Measurements from ENCODE around the gene CD2BP2.
"Not testable (repeated sequence)": the region's sequence is repeated elsewhere in the genome, so short reads cannot be mapped to it uniquely, and the experiment has no call there.

The CD2BP2 gene

DNA sequence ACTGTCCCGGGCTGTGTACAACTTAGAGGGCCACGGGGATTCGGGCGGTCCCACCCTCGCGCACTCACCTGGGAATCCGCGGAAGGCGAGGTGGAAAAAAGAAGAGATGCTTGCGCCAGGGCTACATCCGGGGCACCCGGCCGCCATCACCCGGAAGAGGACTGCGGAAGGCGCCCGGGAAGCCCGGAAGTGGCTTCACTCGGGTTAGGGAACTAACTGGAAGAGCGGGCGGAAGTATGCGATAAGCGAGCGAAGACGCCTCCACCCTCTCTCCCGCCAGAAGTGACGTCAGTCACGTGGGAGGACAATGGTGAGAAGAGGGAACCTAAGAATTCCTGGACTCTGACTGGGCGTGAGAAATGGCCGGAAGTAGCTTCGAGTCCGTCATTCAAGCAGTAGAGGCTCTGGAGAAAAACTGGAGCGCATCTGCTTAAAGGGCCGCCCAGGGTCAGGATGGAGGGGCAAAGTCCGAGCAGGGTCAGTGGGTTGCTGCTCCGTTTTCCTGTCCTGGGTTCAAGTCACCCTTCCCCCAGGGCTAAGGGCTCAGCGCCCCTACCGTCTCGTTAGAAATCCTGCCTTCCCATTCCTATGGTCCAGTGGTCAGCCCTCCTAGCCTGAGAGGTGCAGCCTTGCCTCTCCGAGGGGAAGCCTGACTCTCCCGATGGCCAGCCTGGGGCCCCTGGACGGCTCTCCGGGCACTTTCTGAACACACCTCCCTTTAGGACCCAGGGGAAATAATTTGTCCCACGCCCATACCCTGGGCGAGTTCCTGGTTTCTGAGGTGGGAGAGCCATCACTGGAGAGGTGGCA, at the start of gene CD2BP2:
Gene CD2BP2, minus strand, starts transcription at position 165 of the 810 bp plus-strand sequence. CDS start 627 bp downstream, outside the sequence.
- peak; percentile 83 to 90 for DNase-seq

DNA sequence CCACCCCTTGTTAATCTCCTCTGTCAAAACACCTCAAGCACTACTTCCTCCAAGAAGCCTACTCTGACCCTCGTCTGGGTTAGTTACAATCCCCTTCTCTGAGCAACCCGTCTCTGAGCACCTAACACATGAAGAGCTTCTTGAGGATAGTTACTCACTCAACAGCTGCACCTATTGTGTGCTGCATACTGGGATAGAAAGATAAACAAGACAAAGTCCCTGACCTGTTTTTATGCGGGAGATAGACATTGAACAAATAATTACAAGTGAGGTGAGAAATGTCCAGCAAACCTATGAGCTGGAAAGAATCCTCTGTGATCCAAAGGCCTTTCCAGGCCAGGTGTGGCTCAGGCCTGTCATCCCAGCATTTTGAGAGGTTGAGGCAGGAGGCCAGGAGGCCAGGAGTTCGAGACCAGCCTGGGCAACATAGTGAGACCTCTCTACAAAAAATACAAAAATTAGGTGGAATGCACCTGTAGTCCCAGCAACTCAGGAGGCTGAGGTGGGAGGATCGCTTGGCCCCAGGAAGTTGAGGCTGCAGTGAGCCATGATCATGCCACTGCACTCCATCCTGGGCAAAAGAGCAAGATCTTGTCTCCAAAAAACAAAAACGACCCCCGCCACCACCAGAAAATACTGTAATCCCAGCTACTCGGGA, 46.8 kb upstream of the CD2BP2 start:
- no peak for DNase-seq

DNA sequence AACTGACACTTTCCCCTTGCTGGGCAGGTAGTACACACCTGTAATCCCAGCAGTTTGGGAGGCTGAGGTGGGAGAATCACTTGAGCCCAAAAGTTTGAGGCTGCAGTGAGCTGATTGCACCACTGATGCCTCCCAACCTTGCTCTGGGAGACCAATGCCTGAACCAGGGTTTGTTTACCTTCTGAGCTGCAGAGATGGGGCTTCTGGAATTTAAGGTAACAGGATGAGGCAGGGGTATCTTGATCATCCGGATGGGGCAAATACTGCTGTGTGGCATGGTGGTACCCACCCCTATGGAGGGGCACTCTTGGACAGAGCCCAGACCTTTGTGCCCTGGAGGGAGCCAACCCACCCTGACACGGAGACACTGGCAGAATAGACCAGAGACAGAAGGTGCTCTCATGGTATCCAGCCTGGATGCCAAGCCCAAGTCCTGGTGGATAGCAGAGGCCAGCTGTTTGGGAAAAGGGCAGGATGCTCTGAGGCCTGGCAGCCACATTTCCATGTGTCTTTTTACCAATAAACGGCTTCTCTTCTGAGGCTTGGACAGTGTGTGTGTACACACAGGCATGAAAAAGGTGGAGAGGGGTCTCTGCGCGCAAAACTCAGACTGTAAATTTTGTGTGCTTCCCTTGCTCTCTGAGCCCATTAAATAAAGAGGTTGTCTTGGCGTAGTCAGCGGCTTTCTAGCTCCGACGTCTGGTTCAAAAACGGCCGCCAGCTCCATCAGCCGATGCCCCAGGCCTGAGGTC, 44.5 kb upstream of the CD2BP2 start:
- no peak for DNase-seq

DNA sequence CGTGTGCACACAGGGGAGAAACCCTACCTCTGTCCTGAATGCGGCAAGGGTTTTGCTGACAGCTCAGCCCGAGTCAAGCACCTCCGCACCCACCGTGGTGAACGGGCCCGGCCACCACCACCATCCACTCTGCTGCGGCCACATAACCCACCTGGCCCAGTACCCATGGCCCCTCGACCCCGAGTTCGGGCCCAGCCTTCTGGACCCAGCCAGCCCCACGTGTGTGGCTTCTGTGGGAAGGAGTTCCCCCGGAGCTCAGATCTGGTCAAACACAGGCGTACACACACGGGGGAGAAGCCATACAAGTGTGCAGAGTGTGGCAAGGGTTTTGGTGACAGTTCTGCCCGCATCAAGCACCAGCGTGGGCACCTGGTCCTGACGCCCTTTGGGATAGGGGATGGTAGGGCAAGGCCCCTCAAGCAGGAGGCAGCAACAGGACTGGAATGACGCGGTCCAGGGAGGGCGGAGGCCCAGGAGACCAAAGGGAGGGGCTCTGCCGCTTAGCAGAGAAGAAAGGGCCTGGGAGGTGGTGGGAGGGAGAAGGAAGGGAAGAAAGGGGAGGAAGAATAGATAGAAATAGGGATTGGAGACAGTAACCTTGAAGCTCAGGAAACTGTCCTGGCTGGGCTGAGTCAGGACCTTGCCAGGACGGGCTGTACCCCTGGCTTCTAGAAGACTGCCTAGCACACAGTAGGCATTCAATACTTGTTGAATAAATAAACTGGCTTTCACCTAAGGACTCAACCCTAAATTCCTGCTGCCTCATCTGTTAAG, 43.7 kb upstream of the CD2BP2 start:
- no peak for DNase-seq

DNA sequence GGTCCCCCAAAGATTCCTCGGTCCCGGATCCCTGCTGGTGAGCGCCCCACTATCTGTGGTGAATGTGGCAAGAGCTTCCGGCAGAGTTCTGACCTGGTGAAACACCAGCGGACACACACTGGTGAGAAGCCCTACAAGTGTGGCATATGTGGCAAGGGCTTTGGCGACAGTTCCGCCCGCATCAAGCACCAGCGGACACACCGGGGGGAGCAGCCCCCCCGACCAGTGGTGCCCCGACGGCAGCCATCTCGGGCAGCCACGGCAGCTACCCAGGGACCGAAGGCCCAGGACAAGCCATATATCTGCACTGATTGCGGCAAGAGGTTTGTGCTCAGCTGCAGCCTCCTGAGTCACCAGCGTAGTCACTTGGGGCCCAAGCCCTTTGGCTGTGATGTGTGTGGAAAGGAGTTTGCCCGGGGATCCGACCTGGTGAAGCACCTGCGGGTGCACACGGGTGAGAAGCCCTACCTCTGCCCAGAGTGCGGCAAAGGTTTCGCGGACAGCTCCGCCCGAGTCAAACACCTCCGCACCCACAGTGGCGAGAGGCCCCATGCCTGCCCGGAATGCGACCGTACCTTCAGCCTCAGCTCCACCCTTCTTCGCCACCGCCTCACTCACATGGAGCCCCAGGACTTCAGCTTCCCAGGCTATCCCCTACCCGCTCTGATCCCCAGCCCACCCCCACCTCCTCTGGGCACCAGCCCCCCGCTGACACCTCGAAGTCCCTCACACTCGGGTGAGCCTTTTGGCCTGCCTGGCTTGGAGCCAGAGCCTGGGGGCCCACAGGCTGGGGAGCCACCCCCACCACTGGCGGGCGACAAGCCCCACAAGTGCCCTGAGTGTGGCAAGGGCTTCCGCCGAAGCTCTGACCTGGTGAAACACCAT, 42.9 kb upstream of the CD2BP2 start:
- no peak for DNase-seq

DNA sequence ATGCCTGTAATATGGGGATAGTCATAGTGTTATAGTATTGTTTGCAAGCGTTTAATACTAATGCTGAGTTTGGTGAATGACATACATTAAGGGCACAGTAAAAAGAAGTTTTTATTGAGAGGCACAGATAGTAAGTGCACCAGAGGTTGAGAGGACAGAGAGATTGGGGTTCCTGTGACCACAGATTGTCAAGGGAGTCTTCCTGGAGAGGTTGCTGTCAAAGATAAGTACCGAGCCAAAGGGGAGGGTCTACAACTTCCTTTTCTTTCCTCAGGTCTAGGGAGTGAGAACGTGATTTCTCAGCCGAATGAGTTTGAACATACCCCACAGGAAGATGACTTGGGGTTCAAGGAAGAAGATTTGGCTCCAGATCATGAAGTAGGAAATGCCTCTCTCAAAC, 41.9 kb upstream of the CD2BP2 start:
- no peak for DNase-seq

DNA sequence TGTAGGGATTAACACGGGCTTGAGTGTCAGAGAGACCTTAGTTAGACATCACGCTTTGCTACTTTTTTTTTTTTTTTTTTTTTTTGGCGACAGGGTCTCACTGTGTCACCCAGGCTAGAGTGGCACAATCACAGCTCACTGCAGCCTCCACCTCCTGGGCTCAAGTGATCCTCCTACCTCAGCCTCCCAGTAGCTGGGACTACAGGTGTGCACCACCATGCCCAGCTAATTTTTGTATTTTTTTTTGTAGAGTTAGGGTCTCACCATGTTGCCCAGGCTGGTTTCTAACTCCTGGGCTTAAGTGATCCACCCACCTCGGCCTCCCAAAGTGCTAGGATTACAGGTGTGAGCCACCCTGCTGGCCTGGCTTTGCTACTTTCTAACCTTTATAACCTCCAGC, 41.5 kb upstream of the CD2BP2 start:
- DNase-seq = not testable (repeated sequence)

DNA sequence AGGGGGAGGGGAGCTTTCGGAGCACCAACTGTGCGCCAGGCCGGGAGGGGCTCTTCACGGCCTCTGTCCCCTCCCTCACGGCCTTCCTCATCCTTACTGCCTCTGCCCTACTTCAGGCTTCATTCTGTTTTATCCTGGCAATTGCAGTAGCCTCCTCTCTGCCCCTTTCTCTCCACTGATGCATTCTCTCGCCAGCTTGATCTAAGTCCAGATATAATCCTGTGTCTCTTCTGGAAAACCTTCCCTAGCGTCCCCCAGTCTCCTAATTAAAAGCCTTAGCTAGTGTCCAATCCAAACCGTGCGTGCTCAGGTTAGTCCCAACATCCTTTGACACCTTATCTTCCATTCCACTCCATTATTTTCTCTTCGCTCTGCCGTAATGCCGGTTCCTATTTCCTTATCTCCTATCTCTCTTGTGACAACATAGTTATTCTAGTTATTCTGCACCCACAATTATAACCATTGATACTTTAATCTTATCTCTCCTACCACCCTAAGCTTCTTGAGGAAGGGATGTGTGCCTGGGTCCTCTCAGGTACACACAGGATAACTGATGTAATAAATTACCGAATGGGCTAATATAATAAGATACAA, 41.0 kb upstream of the CD2BP2 start:
- no peak for DNase-seq

DNA sequence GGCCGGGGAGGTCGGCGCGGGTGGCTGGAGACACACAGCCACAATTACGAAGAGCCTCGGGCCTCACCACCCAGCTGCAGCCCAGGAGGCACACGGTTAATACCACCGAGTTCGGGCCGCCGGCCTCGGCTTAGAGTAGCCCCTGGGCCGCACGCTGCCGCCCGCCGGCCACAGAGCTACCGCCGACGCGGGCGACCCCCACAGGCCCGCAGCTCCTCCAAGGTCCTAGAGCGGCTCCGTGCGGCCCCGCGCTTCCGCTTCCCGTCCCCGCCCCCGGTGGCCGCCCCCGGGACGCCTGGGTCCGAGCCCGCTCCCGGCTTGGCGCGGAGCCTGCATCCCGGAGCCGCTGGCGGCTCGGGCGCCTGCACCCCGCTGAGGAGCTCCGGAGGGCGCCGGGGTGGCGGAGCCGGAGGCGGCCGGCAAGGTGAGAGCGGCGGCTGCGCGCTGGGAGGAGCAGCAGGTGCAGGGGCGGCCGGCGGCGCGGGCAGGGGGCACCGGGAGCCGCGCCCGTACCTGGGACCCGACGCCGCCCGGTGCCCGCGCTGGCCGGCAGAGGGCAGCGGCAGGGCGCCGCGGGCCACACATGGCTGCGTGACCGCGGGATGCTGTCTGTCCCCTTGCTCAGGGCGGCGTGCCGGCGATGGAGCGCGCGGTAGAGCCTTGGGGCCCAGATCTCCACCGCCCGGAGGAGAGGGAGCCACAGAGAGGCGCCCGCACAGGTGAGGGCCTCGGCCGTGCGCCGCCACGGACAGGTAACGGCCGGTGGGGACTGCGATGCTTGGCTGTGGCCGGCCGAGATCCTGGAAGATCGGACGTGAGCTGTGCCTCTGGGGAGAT, 40.3 kb upstream of the CD2BP2 start, which contains the start of gene ZNF48:
Gene ZNF48, plus strand, starts transcription at position 266 of the 837 bp plus-strand sequence. Its CDS starts 375 bp downstream, at position 641.
- DNase-seq = peak; percentile 40 to 71

DNA sequence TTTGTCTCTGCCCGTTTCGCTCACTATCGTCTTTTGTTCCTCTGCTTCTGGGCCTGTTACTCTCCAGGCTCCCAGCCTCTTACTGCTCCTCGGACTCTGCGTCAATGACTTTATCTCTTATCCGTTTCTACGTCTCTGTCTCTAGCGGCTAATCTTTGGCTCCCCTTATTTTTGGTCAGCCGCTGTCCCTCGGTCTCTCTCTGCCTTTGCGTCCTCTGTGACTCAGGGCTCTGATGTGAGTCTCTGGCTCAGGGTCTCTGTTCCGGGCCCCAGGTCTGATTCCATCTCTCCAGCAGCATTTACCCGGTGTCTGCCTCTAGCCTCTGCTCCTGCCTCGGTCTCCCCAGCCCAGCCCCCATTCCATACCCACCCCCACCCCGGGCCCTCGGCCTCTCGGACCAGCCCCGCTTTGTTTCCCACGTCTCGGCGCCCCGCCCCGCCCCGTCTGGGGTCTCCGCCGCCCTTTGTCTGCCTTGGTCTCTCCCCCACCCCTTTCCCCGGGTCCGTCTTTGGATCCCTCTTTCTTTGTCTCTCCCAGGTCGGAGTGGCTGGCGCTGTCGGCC, 39.6 kb upstream of the CD2BP2 start:
- no peak for DNase-seq

DNA sequence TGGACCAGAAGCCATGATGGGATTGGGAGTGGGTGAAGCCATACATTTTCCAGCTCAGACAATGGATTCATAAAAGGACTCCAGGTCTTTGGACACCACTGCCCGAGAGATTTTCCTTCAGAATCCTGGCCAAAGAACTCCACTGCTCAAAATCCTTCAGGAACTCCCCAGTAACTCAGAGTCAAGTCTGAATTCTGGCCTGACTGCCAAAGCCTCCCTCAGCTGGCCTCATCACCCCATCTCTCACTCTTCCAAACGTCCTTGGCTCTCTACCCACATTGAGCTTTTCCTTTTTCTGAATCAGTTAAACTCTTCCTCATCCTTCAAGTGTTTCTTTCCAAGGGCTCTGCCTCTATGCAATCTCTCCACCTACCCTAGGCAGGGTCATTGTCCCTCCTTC, 28.4 kb upstream of the CD2BP2 start:
- DNase-seq = no peak

DNA sequence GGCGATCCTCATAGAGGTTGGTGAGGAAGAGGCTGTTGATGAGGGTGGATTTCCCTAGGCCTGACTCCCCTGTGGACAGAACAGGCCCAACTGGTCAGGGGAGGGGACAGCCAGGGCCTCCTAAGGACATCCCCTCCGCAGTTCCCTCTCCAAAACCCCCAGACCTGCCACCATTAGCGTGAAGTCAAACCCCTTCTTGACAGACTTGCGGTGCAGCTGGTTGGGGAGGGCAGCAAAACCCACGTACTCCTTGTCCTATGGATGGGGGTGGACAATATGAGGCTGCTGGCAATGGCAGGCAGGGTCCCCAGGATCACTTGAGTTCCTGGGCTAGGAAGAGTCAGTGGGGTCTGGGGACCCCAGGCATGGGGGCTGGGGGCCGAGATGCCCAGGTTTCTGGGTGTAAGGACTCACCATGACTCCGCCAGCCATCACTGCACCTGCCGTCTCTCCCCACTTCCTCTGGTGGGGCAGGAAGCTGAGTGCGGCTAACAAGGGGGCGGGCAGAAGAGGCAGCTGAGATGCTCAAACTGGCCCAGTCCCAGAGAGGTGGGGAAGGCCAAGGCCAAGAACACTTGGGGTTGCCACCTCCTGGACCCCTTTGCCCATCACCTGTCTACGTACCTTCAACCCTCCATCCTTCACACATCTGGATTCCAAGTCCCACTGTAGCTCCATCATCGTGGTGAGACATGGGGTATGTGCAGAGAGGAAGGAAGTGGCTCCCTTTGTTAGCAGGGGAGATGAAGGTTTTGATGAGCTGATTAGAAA, 27.2 kb upstream of the CD2BP2 start, which contains the start of gene SEPTIN1:
Gene SEPTIN1, minus strand, starts transcription at position 451 of the 771 bp plus-strand sequence. Its CDS starts 19 bp downstream, at position 432.
- peak; percentile 66 to 71 for DNase-seq

DNA sequence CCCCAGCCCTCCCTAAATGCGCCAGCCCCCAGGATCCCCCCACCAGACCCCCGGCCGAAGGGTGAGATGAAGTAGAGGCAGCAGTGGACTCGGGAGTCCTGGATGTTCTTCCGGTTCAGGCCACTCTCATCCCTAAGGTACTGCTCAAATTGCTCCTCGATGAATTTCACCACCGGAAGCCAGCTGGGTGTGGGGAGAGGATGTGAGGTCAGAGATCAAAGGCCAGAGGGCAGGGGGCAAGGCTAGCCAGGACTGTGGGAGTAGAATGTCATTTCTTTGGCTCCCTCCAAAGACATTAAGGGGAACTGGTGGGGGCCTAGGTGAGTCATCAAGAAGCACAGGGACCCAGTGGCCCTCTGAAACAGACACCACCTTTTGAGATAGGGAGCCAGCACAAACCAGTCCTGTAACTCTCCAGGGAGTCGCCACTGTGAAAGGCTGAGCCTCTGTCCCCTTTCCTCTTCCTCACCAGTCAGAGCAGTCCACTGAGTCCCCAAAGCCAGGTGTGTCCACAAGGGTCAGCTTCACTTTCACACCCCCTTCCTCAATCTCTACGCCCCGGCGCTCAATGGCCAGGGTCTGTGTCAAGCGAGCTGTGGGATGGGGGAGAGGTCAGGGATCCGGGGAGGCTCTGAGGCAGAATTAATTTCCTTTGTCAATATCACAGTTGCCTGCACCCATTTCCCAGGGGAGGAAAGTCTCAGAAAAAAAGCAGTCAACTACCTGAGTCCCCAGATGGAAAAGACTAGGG, 26.4 kb upstream of the CD2BP2 start:
- DNase-seq = peak in 1 of 2 experiments; percentile 33

DNA sequence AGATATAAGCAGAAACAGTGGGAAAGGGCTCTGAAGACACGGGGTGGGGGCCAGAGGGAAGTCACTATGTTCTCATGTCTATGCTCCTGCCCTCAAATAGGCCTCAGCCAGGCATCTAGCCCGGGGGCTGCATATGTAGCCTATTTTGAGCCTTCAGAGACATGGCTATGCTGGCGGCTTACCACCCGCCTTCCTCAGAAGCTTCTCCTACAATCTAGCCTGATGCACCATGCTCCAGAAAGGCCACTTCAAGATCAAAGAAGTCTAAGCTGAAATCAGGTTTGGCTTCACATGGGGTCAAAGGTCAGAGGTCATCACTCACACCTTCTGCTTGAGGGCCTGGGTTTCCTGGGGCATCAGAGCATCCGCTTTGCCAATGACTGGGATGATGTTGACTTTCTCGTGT, 25.7 kb upstream of the CD2BP2 start:
- no peak for DNase-seq

DNA sequence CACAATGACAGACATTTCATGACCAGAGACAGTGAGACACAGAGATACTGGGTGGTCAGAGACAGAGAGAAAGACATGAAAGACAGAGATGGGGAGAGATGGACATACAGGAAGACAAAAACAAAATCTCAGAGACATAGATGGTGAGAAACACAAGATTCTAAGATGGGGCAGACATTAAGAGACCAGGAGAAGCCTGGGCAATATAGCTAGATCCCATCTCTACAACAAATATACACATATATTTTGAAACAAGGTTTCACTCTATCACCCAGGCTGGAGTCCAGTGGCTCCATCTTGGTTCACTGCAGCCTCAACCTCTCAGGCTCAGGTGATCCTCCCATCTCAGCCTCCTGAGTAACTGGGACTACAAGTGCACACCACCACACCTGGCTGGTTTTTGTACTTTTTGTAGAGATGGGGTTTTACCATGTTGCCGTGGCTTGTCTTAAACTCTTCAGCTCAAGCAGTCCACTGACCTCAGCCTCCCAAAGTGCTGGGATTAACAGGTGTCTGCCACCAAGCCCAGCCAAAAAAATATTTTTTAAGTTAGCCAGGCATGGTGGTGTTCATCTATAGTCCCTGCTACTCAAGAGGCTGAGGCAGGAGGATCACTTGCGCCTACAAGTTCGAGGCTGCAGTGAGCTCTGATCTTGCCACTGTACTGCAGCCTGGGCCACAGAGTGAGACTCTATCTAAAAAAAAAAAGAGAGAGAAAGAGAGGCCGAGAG, 25.1 kb upstream of the CD2BP2 start:
- no peak for DNase-seq

DNA sequence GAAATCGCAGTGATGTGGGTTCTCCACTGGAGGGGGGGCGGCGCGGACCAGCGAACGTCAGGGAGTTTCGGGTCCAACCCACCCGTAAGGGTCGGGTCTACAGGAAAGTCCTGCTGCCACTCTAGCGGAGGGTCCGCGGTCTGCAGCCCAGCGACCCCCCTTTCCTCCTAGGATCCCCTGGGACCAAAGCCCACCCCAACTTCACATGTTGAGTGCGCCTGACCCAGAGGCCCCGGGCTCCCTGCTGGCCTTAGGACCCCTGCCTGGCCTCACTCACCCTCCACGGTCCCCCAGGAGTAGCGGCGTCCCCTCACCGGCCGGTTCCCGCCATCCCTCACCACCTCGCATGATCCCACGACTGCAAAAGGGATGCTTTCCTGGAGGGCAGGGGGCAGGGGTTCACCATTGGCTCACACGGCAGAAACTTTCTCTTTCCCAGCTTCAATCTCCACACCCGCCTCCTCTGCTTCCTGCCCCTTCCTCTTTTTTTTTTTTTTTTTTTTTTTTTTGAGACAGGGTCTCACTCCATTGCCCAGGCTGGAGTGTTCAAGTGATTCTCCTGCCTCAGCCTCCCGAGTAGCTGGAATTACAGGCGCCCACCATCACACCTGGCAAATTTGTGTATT, 24.2 kb upstream of the CD2BP2 start:
- no peak for DNase-seq

Measured in stimulated activated CD4-positive, alpha-beta T cell treated with anti-CD3 and anti-CD28 coated beads, Interleukin-4, amount 100 ng/mL, for 4 hours (primary cell).